K562 (cell line): Measurements from ENCODE around the gene CD48.

Experiments used
- CTCF ChIP-seq, 3 experiments: IDR thresholded peaks in 2 of 3; conservative IDR thresholded peaks in 1 of 3; 2 replicates each; pipeline ENCODE4 v1.5.1; 2011 to 2012; ENCODE audit warnings: low read length in 3 of 3, mild to moderate bottlenecking in 3 of 3, control low read depth in 2 of 3, improper control_type of control experiment in 1 of 3, inconsistent platforms in 1 of 3, low read depth in 1 of 3, mixed read lengths in 1 of 3, moderate library complexity in 1 of 3; ENCODE audit not compliant: insufficient read depth in 2 of 3
- PREB ChIP-seq: sonication (generic); formaldehyde crosslinking; IDR thresholded peaks from 2 replicates; pipeline ENCODE4 v1.8.1; 2023; ENCODE audit warnings: mild to moderate bottlenecking, missing genetic modification reagents
- SIN3A ChIP-seq, 2 experiments: fragments of 150-350 bp in 1 of 2; IDR thresholded peaks; 2 replicates each; pipeline ENCODE4 v1.6.1; 2011 to 2016; ENCODE audit warnings: borderline replicate concordance in 2 of 2, low read depth in 2 of 2, low read length in 2 of 2, mild to moderate bottlenecking in 2 of 2, moderate library complexity in 2 of 2; ENCODE audit not compliant: control insufficient read depth in 1 of 2
- SNRNP70 ChIP-seq: fragments of 200-400 bp; formaldehyde crosslinking; optimal IDR thresholded peaks from 2 replicates; pipeline ENCODE3; 2017; ENCODE audit warnings: low read depth, low read length
- SP1 ChIP-seq: sonication (generic); formaldehyde crosslinking; IDR thresholded peaks from 2 replicates; pipeline ENCODE4 v1.8.1; 2022; ENCODE audit warnings: mild to moderate bottlenecking, missing genetic modification reagents
- TAF15 ChIP-seq: fragments of 200-400 bp; formaldehyde crosslinking; IDR thresholded peaks from 2 replicates; pipeline ENCODE4 v1.6.1; 2017; ENCODE audit warnings: mild to moderate bottlenecking, low read depth, low read length, moderate library complexity
- TBP ChIP-seq: optimal IDR thresholded peaks from 2 replicates; pipeline ENCODE3; 2011; ENCODE audit warnings: low read depth, low read length, improper control_type of control experiment
- TFE3 ChIP-seq: fragments of 450-650 bp; formaldehyde crosslinking; IDR thresholded peaks from 2 replicates; pipeline ENCODE4 v1.4.0; 2020; ENCODE audit warnings: mild to moderate bottlenecking, mixed read lengths
- TGIF2 ChIP-seq: sonication (generic); formaldehyde crosslinking; IDR thresholded peaks from 2 replicates; pipeline ENCODE4 v1.8.1; 2022; ENCODE audit warnings: mild to moderate bottlenecking, missing genetic modification reagents, moderate library complexity

GRCh38 chr1:160722726-160723125, 11.1 kb upstream of the CD48 start:
- TF ChIP-seq SNRNP70 (no peak), SIN3A (IDR thresholded peaks at IDR 0.05; ENCODE audit: borderline replicate concordance in 2 of 2, control insufficient read depth in 1 of 2, low read depth in 2 of 2, low read length in 2 of 2) (no peak), SP1 (CRISPR knock-in tag) (no peak), CTCF (IDR thresholded peaks at IDR 0.05 in 2 of 3, conservative IDR thresholded peaks at IDR 0.05 in 1 of 3; ENCODE audit: insufficient read depth in 2 of 3, low read depth in 1 of 3, low read length in 3 of 3) (no peak), PREB (CRISPR knock-in tag) (no peak), TGIF2 (CRISPR knock-in tag) (no peak), TAF15 (no peak), TBP (no peak), TFE3 (no peak)
